Kidney (tissue), 14 donors: ENCODE data around the gene BACH2. TPM values are rescaled to one million over a fixed set of nuclear protein-coding genes. Genes with fewer than 3 reads are reported as not detected.

Experiments used
- DNase-seq, 5 donors: peaks; one replicate each; pipeline ENCODE4 v3.0.0-alpha.2; 2013 to 2020
- FAIRE-seq: peaks from 2 replicates; lab custom pipeline; 2012; peaks lifted over from hg19 to GRCh38; lab: Jason Lieb, UNC
- H3K27ac ChIP-seq, 2 donors: one replicate each; pipeline ENCODE4 v1.7.0; 2013; ENCODE audit warnings: low read depth in 2 of 2, low read length in 2 of 2, inconsistent platforms in 1 of 2
- H3K27me3 ChIP-seq: one replicate; pipeline ENCODE4 v1.7.1; 2013; ENCODE audit warnings: low read length, inconsistent platforms; ENCODE audit not compliant: control insufficient read depth, insufficient read depth
- H3K36me3 ChIP-seq, 3 donors: one replicate each; pipeline versions ENCODE4 v1.7.0 to v1.7.1; 2013; ENCODE audit warnings: low read length in 3 of 3, control low read depth in 1 of 3, inconsistent platforms in 1 of 3; ENCODE audit not compliant: insufficient read depth in 3 of 3, control insufficient read depth in 2 of 3
- H3K4me1 ChIP-seq, 3 donors: one replicate each; pipeline versions ENCODE4 v1.7.0 to v1.7.1; 2013; ENCODE audit warnings: low read length in 3 of 3, inconsistent platforms in 1 of 3, low read depth in 1 of 3; ENCODE audit not compliant: control insufficient read depth in 2 of 3, insufficient read depth in 2 of 3
- H3K4me3 ChIP-seq, 3 donors: one replicate each; pipeline versions ENCODE4 v1.7.0 to v1.8.1; 2013; ENCODE audit warnings: low read length in 3 of 3, control low read depth in 1 of 3, inconsistent platforms in 1 of 3
- H3K9ac ChIP-seq, 3 donors: one replicate each; pipeline versions ENCODE4 v1.7.0 to v1.7.1; 2013; ENCODE audit warnings: low read length in 3 of 3, control low read depth in 1 of 3, inconsistent platforms in 1 of 3
- H3K9me3 ChIP-seq, 3 donors: one replicate each; pipeline versions ENCODE4 v1.7.0 to v1.7.1; 2013; ENCODE audit warnings: low read length in 3 of 3, control low read depth in 1 of 3, inconsistent platforms in 1 of 3; ENCODE audit not compliant: control insufficient read depth in 2 of 3, insufficient read depth in 1 of 3
- CTCF ChIP-seq: IDR thresholded peaks from 3 replicates; pipeline ENCODE4 v1.5.1; 2012; ENCODE audit warnings: mild to moderate bottlenecking, moderate library complexity, borderline replicate concordance; ENCODE audit not compliant: insufficient read depth; ENCODE audit errors: extremely low read depth
- intact Hi-C: fragments of 100-400 bp; cut with DNase I; formaldehyde crosslinking; loops from one replicate; pipeline ENCODE4 v1.11.1; 2022
- polyA plus RNA-seq: library from polyadenylated mRNA; stranded (reverse); fragments of 350-450 nt; fragmentation: Illumina TruSeq; extraction: RNeasy Lipid Tissue Mini Kit (QIAGEN cat#74804); gene quantifications from one replicate; pipeline ENCODE4 v1.2.3, GENCODE V29; 2014; ENCODE audit warnings: low read depth, low replicate concordance; ENCODE audit not compliant: insufficient read depth
- total RNA-seq: library from RNA; stranded (reverse); fragmentation: NEBNext Ultra II Directional; extraction: Animal tissue kit (Norgen Biotek cat#: 25700); gene quantifications from one replicate; pipeline ENCODE4 v1.2.1, GENCODE V29; 2021
- donor health status: control.
- donor health status: control.
- donor health status: control.
- donor health status: control.
- donor health status: control.
- donor health status: DM: yes; HTN: yes; CAD: no.
- donor health status: Normal renal cell carcinoma (clear cell type).

The BACH2 gene
- total and polyA plus RNA-seq, 2 donors from 2014 or later: 0.32 to 6.9 TPM

GRCh38 chr6:90256698-90257485 is 39.8 kb downstream of the BACH2 start:
- FAIRE-seq (no peak), DNase-seq (no peak)
- Histone ChIP-seq H3K27me3 (no peaks in the 10 kb centered on the region), H3K9ac (no peak overlapping the region), H3K4me3 (no peak overlapping the region), H3K9me3 (no peaks in the 10 kb centered on the region), H3K36me3 (no peaks in the 10 kb centered on the region), H3K4me1 (no peaks in the 10 kb centered on the region), H3K27ac (no peak overlapping the region)
- no peak for TF ChIP-seq CTCF
- intact Hi-C loops: no loop called here

GRCh38 chr6:90253631-90254030 is 43.0 kb downstream of the BACH2 start:
- H3K9ac ChIP-seq: no peak overlapping the region
- DNase-seq (no peak), FAIRE-seq (no peak)
- no peaks in the 10 kb centered on the region for H3K9me3 ChIP-seq
- no peak overlapping the region for H3K4me3 ChIP-seq
- no peak overlapping the region for H3K27ac ChIP-seq
- intact Hi-C loops: no loop called here
- H3K4me1 ChIP-seq: no peaks in the 10 kb centered on the region
- H3K27me3 ChIP-seq: no peaks in the 10 kb centered on the region
- no peaks in the 10 kb centered on the region for H3K36me3 ChIP-seq
- TF ChIP-seq CTCF: no peak

DNA sequence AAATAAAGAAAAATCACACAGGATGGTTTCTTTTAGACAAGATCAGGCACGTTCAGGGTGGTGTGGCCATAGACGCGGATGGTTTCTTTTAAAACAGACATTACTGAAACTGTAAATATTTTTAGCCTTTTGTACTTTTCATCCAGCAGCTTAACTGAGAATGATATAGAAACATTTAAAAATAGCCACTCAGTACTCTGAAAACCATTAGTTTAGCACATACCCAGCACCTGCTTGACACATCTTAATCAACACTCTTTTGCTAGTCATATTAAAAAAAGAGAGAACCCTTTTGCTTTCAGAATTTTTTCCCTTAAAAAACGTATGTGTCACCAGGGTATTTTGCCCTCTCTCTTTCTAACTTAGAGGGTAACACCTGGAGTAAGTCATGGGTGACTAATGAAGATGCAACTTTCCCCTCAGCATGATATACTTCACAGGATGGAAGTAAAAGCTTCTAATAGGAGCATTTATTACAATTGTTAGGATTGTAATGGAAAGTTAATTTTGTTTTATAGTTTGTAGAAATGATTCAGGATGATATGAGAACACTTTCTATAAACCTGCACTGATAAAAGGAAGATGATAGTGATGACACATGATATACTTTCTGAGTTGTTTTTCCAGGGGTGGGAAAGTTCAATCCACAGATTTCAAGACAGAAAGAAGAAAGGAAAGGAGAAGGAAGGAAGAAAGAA is 45.2 kb downstream of the BACH2 start:
- intact Hi-C loops: no loop called here
- Histone ChIP-seq H3K4me1 (no peaks in the 10 kb centered on the region), H3K9me3 (no peaks in the 10 kb centered on the region), H3K4me3 (no peak overlapping the region), H3K36me3 (no peaks in the 10 kb centered on the region), H3K9ac (no peak overlapping the region), H3K27me3 (no peaks in the 10 kb centered on the region), H3K27ac (no peak overlapping the region)
- TF ChIP-seq CTCF: no peak
- FAIRE-seq: no peak
- no peak for DNase-seq
